ENCODE measurements around the gene NSUN4. TPM values are rescaled to one million over a fixed set of nuclear protein-coding genes. Genes with fewer than 3 reads are reported as not detected.
"Not testable (repeated sequence)": the region's sequence is repeated elsewhere in the genome, so short reads cannot be mapped to it uniquely, and the experiment has no call there.

NSUN4 gene
- 22.6 and 24.2 TPM in 2 replicates for total RNA-seq

- intact Hi-C loops (cut with micrococcal nuclease): loop anchor here (1.0 kb wide), 2 partner anchors 37 to 93 kb away; partner anchors contain the start of genes LRRC41, RAD54L and UQCRH
Measured at GRCh38 chr1:46340404-46341221, at the start of gene NSUN4. Gene NSUN4 (plus strand): TSS chr1:46340807. CDS start chr1:46340827, 20 bp downstream.

GRCh38 chr1:46295306-46295705 lies 45.3 kb upstream of the NSUN4 start:
- intact Hi-C loops (cut with micrococcal nuclease): no loop called here

- intact Hi-C loops (cut with micrococcal nuclease): no loop called here
Measured at GRCh38 chr1:46298387-46298786, 42.2 kb upstream of the NSUN4 start.

GRCh38 chr1:46300673-46301405 lies 39.8 kb upstream of the NSUN4 start:
- intact Hi-C loops (cut with micrococcal nuclease): loop anchor here (10.0 kb wide), 1 partner anchor 716 kb away; the partner anchor contains the start of gene NASP

GRCh38 chr1:46301406-46301807 lies 39.2 kb upstream of the NSUN4 start:
- intact Hi-C loops (cut with micrococcal nuclease): loop anchor here (10.0 kb wide), 1 partner anchor 717 kb away; the partner anchor contains the start of gene NASP

GRCh38 chr1:46301808-46302640 lies 38.6 kb upstream of the NSUN4 start:
- intact Hi-C loops (cut with micrococcal nuclease): loop anchor here (2.0 to 10.0 kb wide), 3 partner anchors 47 to 717 kb away; partner anchors contain the start of genes NASP and PIK3R3

GRCh38 chr1:46302641-46303037 lies 38.0 kb upstream of the NSUN4 start:
- intact Hi-C loops (cut with micrococcal nuclease): loop anchor here (1.0 to 10.0 kb wide), 6 partner anchors 38 to 718 kb away; partner anchors contain the start of genes NASP, NSUN4, PIK3R3 and RAD54L

GRCh38 chr1:46303038-46303871 lies 37.4 kb upstream of the NSUN4 start, which contains the start of the genes LRRC41 and UQCRH:
Gene LRRC41 (minus strand): TSS chr1:46303616. CDS start chr1:46303322, 294 bp downstream.
Gene UQCRH (plus strand): TSS chr1:46303698. CDS start chr1:46303767, 69 bp downstream.
- intact Hi-C loops (cut with micrococcal nuclease): loop anchor here (1.0 to 10.0 kb wide), 6 partner anchors 37 to 718 kb away; partner anchors contain the start of genes NASP, NSUN4, PIK3R3 and RAD54L

GRCh38 chr1:46303872-46304326 lies 36.7 kb upstream of the NSUN4 start:
- intact Hi-C loops (cut with micrococcal nuclease): loop anchor here (1.0 to 10.0 kb wide), 6 partner anchors 36 to 719 kb away; partner anchors contain the start of genes NASP, NSUN4, PIK3R3 and RAD54L

GRCh38 chr1:46306159-46306530 lies 34.5 kb upstream of the NSUN4 start:
- intact Hi-C loops (cut with micrococcal nuclease): loop anchor here (10.0 kb wide), 1 partner anchor 721 kb away; the partner anchor contains the start of gene NASP

- intact Hi-C loops (cut with micrococcal nuclease): loop anchor here (10.0 kb wide), 1 partner anchor 725 kb away; the partner anchor contains the start of gene NASP
Measured at GRCh38 chr1:46309401-46310159, 31.0 kb upstream of the NSUN4 start.

- intact Hi-C loops (cut with micrococcal nuclease): no loop called here
Measured at GRCh38 chr1:46310321-46310720, 30.3 kb upstream of the NSUN4 start.

- intact Hi-C loops (cut with micrococcal nuclease): no loop called here
Measured at GRCh38 chr1:46315669-46316403, 24.8 kb upstream of the NSUN4 start.

GRCh38 chr1:46317323-46317722 lies 23.3 kb upstream of the NSUN4 start:
- intact Hi-C loops (cut with micrococcal nuclease): no loop called here

- intact Hi-C loops (cut with micrococcal nuclease): not testable (repeated sequence)
Measured at GRCh38 chr1:46319301-46319700, 21.3 kb upstream of the NSUN4 start.

- intact Hi-C loops (cut with micrococcal nuclease): not testable (repeated sequence)
Measured at GRCh38 chr1:46319960-46320914, 20.4 kb upstream of the NSUN4 start.

- intact Hi-C loops (cut with micrococcal nuclease): not testable (repeated sequence)
Measured at GRCh38 chr1:46322191-46322590, 18.4 kb upstream of the NSUN4 start.
